Measurements from ENCODE around the gene RNF214.
"Not testable (repeated sequence)": the region's sequence is repeated elsewhere in the genome, so short reads cannot be mapped to it uniquely, and the experiment has no call there.

Gene RNF214

DNA sequence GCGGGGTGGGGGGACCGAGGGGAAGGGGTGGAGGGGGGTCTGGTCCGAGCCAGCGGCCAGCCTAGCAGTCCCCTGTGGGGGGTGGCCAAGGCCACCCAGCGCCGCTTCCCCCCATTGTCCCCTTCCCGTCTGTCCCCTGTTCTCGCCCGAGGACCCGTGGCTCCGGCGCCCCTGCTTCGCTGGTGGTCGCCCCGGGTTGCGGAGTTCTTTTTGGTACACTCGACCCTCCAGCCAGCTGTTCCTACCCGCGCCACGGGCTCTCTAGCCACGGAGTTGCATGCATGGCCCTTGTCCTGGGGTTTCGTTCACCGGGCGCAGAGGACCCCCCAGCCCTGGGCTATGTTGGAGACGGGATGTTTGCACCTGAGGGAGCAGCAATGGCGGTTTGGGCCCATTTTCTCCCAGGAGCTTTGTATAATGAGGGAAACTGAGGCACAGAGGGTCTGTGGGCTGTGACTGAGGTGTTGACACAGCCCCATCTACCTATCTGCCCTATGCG, 489 bp downstream of the RNF214 start:
- peak; percentile 14 to 30 for DNase-seq

DNA sequence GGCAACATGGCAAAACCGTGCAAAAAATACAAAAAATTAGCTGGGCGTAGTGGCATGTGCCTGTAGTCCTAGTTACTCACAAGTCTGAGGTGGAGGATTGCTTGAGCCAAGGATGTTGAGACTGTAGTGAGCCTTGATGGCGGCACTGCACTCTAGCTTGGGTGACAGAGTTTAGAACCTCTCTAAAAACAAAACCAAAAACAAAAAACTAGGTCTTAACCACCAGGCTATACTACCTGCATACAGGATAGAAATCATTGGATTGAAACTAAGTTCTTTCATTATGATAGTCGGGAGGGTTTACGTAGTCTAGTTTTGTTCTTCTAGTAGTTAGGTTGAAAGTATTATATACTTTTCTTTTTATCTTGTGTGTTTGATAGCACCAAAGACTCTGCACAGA, 5.8 kb downstream of the RNF214 start:
- DNase-seq, result no peak

- no peak for DNase-seq
These were observed 6.8 kb downstream of the RNF214 start for GRCh38 chr11:117239295-117239694.

DNA sequence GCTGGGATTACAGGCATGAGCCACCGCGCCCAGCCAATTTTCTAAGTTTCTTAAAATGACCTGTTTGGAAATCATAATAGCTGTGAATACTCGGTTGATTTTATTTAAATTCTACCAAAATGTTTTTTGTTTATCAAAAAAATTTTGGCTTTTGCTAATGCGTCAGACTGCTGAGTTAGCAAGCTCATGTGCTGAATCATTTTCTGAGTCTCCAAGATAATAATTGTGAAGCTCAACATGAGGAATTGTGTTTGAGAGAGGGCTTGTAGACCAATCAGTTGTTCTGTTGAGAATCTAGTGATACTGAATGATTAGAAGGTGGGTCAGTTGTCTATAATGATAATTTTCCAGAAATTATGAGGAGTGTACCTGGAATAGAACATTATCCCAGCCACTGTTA, 15.9 kb downstream of the RNF214 start:
- no peak for DNase-seq

- no peak for DNase-seq
These were observed 17.1 kb downstream of the RNF214 start for GRCh38 chr11:117249571-117249970.

- no peak for DNase-seq
These were observed 19.0 kb downstream of the RNF214 start for GRCh38 chr11:117251506-117251905.

DNA sequence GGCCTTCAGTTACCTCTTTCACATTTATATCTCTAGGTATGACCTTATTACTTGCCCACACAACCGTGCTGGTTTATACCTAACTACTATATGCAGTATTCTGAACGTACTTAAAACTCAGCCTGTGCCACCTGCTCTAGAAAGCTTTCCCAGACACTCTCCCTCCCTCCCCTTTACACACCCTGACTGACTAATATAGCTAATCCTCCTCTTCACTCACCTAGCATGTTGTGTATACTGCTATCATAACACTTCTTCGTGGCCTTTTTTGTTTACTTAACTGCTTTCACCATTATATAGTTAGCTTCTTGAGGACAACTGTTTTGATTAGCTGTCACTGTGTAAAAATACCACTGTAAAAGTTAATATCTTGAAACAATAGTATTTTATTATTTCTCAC, 23.5 kb downstream of the RNF214 start:
- DNase-seq, result no peak

DNA sequence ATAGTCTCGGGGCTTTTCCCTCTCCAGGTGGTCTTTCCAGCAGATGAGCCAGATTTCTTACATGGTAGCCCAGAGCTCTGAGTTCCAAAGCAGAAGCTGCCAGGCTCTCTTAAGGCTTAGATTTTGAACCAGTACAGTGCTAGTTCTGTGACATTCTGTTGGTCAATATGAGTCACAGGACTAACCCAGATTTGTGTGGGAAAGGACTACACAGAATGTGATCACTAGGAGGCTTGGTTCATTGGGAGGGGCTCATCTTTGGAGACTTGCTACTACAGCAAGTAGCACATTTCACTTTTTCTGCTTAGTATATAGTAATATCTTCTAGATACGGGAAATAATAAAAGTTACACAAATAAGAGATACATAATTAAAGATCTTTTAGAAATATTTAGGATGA, 24.1 kb downstream of the RNF214 start:
- no peak for DNase-seq

GRCh38 chr11:117258576-117258975, 26.1 kb downstream of the RNF214 start:
- DNase-seq, result no peak

DNA sequence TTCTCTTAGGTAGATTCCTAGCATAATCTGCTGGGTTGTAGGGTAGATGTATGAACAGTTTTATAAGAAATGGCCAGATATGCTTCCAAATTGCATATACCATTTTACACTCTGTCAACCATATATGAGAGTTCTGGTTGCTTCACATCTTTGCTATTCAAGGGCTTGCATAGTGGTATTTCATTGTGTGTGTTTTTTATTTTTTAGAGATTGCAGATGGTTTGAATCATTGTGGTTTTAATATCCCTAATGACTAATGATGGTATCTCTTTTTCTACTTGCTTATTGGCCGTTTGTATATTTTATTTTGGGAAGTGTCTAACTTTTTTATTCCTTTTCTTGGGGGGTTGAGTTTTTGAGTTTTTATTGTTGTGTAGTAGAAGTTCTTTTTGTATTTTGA, 26.9 kb downstream of the RNF214 start:
- DNase-seq, result no peak

DNA sequence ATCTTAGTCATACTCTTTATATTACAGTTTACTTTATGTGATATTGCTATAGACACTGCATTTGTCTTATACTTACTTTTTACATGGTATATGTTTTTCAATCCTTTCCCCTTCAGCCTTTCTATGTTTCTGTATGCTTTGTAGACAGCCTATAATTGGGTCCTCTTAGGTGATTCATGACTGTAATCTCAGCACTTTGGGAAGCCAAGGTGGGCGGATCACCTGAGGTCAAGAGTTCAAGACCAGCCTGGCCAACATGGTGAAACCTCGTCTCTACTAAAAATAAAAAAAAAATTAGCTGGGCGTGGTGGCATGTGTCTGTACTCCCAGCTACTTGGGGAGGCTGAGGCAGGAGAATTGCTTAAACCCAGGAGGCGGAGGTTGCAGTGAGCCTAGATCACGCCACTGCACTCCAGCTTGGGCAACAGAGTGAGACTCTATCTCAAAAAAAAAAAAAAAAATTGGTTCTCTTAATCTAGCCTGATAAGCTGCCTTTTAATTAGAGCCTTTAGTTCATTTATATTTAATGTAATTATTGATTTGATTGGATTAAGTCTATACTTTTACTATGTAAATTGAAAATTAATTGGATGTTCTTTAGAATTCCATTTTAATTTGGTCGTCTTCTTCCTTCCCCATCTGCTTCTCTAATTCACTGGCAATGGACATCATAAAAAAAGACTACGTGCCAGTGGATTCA, 32.3 kb downstream of the RNF214 start:
- not testable (repeated sequence) for DNase-seq

DNA sequence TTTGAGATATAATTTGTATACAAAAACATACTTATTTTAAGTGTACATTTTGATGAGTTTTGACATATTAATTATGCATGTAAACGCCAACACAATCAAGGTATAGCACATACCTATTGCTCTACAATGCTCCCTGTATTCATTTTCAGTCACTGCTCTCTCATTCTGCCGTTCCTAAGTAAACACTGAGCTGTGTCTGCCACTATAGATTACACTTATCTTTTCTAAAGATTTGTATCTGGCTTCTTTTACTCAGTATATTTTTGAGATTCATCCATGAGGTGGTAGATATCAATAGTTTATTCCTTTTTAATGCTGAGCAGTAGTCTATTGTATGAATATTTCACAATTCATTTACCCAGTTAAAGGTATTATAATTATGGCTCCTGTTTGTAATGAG, 33.3 kb downstream of the RNF214 start:
- DNase-seq, result no peak

DNA sequence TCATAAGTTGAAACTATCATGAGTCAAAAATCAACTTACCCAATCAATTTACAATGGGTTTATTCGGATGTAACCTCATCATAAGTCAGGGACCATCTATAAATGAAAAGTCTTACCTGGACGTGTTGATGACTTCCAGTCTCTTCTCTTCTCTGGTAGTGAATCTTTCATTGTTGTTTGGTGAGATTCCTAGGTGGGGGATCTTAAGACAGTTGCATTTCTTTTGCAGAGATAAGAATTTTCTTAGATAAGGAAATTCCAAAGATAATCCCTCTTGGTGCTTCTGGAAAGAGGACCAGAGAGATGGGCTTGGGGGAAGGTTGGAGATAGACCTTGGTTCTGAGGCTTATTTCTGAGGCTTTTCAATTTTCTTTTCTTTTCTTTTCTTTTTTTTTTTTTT, 37.4 kb downstream of the RNF214 start:
- DNase-seq, result no peak

DNA sequence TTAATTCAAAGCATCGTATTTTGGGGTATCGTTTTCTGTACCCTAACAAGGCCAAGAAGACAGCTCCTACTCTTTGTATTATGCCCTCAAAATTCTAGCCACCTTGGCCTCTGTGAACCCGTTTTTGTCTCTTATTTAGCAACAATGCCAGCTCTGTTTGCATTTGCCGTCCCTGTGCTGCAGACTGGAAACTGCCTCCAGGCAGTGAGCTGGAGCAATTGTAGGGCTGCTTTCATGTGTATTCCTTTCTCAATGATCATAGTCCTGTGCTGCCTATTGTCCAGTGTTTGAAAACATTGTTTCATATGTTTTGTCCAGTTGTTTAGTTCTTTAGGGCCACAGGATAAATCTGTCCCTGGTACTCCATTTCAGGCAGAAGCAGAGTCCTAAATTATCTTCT, 38.7 kb downstream of the RNF214 start:
- DNase-seq, result no peak

DNA sequence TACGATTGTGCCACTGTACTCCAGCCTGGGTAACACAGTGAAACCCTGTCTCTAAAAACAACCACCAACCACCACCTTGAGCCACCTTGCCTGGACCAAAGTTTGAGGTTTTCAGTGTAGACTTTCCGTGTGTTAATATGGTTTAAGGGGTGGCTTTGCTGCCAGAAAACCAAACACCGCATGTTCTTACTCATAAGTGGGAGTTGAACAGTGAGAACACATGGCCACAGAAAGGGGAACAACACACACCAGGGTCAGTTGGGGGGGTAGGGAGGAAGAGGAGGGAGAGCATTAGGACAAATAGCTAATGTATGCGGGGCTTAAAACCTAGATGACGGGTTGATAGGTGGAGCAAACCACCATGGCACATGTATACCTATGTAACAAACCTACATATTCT, 39.7 kb downstream of the RNF214 start:
- DNase-seq, result not testable (repeated sequence)

DNA sequence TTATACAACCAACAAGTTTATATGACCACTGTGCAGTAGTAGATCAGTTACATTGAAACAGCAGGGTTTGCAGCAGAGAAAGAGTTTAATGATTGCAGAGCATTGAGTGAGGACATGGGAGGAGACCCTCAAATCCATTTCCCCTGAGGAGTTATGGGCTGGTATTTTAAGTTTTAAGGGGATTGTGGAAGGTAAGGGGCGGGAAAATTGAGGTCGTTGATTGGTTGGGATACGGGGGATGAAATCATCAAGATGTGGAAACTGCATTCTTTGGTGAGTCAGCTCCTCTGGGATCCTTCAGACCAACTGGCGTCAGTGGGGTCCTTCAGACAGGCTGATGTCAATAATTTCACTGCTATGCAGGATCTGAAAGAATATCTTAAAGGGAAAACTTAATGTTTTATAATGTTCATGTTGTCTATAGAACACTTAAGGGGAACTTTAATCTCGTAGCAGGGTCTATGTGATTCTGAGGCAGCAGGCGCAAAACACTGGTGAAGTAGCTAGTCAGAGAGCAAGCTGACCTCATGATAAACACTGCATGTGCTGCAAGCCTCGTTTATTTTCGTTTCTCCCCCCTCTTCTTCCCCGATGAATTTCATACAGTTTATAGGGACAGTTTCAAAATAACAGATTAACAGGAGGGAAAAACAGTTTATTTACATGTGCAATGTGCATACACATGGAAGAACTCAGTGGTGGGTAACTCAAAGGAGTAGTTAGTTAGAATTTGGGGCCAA, 41.2 kb downstream of the RNF214 start:
- no peak for DNase-seq

GRCh38 chr11:117278347-117278746, 45.9 kb downstream of the RNF214 start:
- no peak for DNase-seq

GRCh38 chr11:117279711-117280376, 47.4 kb downstream of the RNF214 start:
- no peak for DNase-seq

- DNase-seq, result no peak
These were observed 48.7 kb downstream of the RNF214 start for GRCh38 chr11:117281159-117281558.

GRCh38 chr11:117281869-117282268, 49.4 kb downstream of the RNF214 start:
- no peak for DNase-seq

DNA sequence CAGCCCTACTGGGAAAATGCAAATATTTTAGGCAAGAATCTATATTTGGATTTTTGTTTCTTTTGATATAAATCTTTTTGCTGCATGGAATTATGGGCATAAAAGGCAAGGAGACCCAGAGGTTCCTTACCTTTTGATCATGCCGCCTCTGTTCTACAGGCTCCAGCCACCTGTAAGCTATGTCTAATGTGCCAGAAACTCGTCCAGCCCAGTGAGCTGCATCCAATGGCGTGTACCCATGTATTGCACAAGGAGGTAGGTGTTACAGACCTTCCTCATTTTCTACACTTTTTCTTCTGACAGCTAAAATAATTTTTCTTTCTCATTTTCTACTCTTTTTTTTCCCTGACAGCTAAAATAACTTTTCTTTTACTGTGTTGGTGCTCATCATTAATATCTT, 50.5 kb downstream of the RNF214 start:
- no peak for DNase-seq

- DNase-seq, result no peak
These were observed 51.6 kb downstream of the RNF214 start for GRCh38 chr11:117284053-117284452.

DNA sequence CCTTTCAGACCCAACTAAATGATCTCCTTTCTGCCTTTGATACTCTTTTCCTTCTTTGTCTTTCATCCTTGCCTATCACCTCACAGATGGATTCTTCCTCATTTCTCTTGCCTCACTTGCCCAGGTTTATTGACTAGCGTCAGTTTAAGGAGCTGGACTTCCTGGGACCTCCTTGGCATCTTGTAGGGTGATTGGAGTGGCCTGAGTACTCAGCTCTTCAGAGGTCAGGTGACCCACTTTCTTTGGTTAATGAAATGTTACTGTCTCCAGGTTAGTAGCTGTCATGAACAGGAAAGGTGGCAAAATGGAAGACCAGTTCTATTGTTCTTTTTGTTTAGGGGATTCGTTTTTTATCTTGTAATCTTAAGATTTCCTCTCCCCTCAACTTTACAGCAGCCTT, 54.1 kb downstream of the RNF214 start:
- DNase-seq, result no peak

DNA sequence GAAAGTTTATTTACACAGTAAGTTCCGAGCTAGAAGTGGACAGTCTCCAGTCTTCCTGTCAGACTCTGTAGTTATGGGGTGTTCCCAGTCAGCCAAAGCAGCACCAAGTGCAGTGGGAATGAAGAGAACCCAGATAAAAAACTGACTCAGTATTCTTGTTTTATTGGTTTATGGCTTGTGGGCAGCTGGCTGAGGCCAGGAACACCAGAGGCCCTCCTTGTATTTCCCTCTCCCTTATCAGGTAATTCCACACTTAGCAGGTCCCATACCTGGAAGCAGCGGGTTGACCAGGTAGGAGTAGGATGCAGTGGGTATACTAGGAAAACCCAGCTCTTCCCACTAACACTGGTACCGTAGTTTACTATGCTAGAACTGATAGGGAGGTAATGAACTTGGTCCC, 55.2 kb downstream of the RNF214 start:
- DNase-seq, result no peak
